HG03460 (cell line): ENCODE data around the gene FKBP9.
"Not testable (repeated sequence)": the region's sequence is repeated elsewhere in the genome, so short reads cannot be mapped to it uniquely, and the experiment has no call there.

Experiments used
- ATAC-seq: cut with Tn5 transposase; IDR thresholded peaks from one replicate; pipeline ENCODE4 v1.9.1; 2021; ENCODE audit not compliant: unreplicated experiment

FKBP9 gene

GRCh38 chr7:32948202-32948601 is 9.0 kb upstream of the FKBP9 start:
- ATAC-seq: no peak

- ATAC-seq: no peak
Observed at GRCh38 chr7:32952876-32953275, 4.4 kb upstream of the FKBP9 start.

GRCh38 chr7:32958046-32959025 is 1.1 kb downstream of the FKBP9 start:
- ATAC-seq: no peak

- not testable (repeated sequence) for ATAC-seq
Observed at GRCh38 chr7:32963880-32964301, 6.7 kb downstream of the FKBP9 start.

- ATAC-seq: peak; percentile 98
Observed at GRCh38 chr7:32964461-32965159, 7.4 kb downstream of the FKBP9 start.

GRCh38 chr7:32966489-32967267 is 9.4 kb downstream of the FKBP9 start:
- not testable (repeated sequence) for ATAC-seq

GRCh38 chr7:32967268-32967582 is 10.0 kb downstream of the FKBP9 start:
- ATAC-seq: not testable (repeated sequence)

GRCh38 chr7:32971967-32972366 is 14.7 kb downstream of the FKBP9 start:
- not testable (repeated sequence) for ATAC-seq

GRCh38 chr7:32977159-32977558 is 19.9 kb downstream of the FKBP9 start:
- not testable (repeated sequence) for ATAC-seq

- ATAC-seq: not testable (repeated sequence)
Observed at GRCh38 chr7:32979246-32979645, 22.0 kb downstream of the FKBP9 start.

- not testable (repeated sequence) for ATAC-seq
Observed at GRCh38 chr7:32979902-32980301, 22.7 kb downstream of the FKBP9 start.

GRCh38 chr7:32988148-32988547 is 30.9 kb downstream of the FKBP9 start:
- peak; percentile 74 for ATAC-seq

GRCh38 chr7:32991068-32991585 is 33.9 kb downstream of the FKBP9 start:
- ATAC-seq: not testable (repeated sequence)

GRCh38 chr7:32991975-32992700 is 34.9 kb downstream of the FKBP9 start:
- not testable (repeated sequence) for ATAC-seq

GRCh38 chr7:32992750-32993149 is 35.5 kb downstream of the FKBP9 start:
- ATAC-seq: not testable (repeated sequence)

GRCh38 chr7:32997956-32998355 is 40.7 kb downstream of the FKBP9 start:
- ATAC-seq: peak; percentile 9

- peak; percentile 65 for ATAC-seq
Observed at GRCh38 chr7:32998361-32999171, 41.3 kb downstream of the FKBP9 start.

GRCh38 chr7:32999380-32999779 is 42.1 kb downstream of the FKBP9 start:
- not testable (repeated sequence) for ATAC-seq

- not testable (repeated sequence) for ATAC-seq
Observed at GRCh38 chr7:33003111-33003510, 45.9 kb downstream of the FKBP9 start.
